NOMO-1 (cell line): ENCODE measurements around the gene MED14.

Experiments
- DNase-seq, 2 experiments: peaks; one replicate each; lab custom pipeline; 2025; ENCODE audit not compliant: unreplicated experiment in 2 of 2; lab: John Stamatoyannopoulos, UW

Gene MED14

DNA sequence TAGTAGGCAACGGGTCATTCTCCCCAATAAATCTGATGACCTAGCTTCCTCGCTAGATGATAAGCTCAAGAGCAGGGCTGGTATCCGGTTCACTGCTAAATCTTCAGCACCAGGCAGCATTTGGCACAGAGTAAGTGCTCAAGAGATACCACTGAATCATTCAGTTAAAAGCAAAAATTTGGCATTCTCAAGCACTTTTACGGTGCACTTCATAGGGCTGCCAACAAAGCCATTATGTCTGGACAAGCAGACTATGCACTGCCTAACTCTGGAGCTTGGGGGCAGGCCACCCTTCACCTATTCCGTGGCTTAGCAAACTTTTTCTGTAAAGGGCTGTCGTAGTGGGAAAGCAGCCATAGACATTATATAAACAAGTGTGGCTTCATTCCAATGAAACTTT lies 64.2 kb downstream of the MED14 start:
- DNase-seq = no peak

DNA sequence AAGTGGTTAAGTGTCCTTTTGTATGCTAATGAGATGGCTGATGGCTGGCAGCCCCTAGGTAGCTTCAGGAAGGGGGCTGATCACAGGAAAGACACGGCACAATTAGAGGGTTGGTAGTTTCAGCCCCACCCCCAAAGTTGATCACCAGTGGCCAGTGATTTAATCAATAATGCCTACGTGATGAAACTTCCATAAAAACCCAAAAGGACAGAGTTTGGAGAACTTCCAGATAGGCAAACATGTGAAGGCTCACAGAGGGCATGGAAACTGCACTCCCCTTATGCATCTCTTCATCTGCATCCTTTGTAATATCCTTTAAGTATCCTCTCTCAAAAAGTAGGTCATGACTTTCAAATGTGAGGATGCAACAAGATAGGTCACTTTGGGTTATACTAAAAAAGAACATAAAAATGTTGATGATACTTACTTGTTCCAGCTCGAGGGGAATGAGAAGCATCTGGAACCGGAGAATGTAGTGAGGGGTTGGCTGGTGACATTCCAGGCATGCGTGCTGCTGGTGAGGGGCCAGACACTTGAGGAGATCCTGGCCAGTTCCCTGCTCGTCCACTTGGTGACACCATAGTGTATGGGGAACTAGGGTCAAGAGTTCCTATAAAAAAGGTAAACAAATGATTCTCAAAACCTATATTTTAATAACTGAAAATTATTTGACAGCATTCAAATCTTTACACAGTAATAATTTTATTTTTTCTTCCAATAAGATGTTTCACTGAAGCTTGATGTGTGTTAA lies 71.3 kb downstream of the MED14 start:
- no peak for DNase-seq

DNA sequence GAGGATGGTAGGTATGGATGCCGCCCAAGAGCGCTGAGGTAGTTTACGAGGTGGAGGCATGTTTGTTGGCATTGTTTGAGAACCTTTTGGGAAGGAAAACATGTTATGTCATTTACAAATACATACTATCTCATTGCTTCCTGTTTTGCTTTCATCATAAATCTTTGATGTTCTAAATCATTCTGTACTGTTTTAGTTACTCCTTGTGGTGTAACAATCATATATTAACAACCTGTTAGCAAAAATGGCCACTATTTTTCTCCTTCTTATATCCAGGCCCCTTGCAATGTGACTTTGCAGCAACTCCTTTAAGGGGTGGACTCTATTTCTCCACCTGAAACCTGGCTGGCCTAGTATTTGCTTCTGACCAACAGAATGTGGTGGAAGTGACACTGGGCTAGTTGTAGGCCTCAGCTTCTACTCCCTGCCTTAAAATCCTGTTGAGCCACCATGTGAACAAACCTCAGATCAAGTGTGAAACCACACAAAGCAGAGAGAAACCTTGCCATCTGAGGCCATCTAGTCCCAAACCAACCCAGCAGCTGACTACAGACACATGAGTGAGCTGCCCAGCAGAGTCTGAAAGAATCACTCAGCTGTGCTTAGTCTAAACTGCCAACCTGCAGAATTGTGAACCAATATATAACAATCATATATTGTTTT lies 72.1 kb downstream of the MED14 start:
- DNase-seq = no peak

DNA sequence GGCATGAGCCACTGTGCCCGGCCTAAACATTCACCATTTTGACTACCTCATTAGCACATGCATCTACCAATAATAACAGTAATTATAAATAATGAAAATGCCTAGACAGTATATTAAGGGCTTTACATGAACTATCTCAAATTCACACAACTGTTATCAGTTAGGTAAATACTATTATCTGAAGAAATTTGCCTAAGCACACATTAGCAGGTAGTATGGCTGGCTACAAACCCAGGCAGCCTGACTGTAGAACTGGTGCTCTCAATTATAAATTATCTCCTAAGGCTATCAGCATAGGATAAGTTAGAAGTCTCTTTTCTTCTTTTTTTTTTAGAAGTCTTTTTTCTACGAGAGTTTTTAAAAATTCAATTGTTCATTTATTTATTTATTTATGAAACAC lies 73.9 kb downstream of the MED14 start:
- no peak for DNase-seq

DNA sequence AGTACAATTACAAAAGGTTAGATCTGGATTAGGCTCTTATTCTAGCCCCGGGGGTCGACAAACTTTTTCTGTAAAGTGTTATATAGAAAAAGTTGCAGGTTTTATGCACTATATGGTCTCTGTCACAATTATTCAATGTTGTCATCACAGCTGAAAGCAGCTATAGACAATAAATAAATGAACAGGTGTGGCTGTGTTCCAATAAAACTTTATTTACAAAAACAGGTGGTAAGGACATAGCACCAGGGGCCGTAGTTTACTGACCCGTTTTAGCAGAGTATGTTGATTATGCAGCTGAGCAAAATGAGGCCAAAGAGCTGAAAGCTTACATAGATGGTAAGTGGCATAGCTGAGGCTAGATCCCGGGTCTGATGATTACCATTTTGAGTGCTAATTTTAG lies 75.0 kb downstream of the MED14 start:
- no peak for DNase-seq

DNA sequence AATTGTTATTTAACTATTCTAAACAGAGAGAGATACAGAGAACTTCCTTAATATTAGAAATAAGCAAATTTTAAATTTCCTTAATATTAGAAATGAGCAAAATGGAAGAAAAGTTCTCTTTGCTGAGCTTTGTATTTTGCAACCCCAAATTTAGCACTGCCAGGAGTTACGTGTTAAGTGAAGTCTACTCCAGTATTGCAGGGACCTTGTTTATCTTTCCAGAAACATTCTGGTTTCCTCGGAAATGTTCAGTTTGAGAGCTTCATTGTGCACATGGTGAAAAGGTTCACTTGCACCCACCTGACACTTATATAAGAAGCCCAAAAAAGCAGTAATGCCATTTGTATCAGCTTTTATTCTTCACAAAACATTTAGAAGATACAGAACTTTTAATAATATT lies 81.8 kb downstream of the MED14 start:
- no peak for DNase-seq

DNA sequence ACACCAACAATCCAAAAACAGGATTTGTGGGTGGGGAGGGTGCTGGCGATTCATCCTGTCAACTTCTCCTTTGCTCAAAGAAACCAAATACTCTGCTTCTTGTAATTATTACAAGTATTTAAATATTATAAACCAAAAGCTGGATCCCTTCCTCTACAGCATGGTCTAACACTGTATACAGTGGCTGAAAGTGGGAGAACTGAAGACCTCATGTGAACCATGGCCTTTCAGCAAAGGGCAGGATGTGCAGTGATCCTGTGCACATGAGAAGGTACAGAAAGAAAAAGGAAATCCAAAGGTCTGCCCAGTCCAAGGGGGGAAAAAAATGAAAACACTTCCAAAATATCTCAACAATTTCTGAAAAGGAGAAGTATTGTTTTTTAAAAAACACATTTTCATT lies 82.7 kb downstream of the MED14 start:
- DNase-seq = no peak

DNA sequence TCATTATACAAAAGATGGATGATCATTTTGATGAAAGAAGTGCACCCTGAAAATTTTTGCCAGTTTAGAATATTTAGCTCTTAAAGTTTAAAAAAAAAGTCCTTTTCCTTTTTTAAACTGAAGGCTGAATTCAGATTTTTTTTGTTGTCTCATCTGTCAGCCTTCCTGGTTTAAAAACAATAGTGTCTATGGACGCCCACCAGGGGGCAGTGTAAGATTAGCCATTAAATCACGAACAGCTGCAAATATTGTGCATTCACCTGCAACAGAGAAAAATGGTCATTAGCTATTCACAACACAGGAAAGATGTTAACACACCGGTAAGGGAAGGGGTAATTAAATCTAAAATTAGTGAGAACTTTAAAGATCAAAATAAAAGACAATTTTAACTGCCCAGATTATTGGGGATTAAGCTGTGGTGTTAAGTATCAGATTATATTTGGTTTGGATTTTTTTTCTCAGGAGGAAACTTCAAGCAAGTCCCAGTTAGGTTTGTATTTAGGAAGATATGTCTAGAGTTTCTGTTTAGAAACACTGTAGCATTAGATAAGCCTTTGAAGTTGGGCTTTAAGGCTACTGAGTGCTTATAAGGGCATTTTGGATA lies 83.6 kb downstream of the MED14 start:
- DNase-seq = peak; percentile 46 to 59

DNA sequence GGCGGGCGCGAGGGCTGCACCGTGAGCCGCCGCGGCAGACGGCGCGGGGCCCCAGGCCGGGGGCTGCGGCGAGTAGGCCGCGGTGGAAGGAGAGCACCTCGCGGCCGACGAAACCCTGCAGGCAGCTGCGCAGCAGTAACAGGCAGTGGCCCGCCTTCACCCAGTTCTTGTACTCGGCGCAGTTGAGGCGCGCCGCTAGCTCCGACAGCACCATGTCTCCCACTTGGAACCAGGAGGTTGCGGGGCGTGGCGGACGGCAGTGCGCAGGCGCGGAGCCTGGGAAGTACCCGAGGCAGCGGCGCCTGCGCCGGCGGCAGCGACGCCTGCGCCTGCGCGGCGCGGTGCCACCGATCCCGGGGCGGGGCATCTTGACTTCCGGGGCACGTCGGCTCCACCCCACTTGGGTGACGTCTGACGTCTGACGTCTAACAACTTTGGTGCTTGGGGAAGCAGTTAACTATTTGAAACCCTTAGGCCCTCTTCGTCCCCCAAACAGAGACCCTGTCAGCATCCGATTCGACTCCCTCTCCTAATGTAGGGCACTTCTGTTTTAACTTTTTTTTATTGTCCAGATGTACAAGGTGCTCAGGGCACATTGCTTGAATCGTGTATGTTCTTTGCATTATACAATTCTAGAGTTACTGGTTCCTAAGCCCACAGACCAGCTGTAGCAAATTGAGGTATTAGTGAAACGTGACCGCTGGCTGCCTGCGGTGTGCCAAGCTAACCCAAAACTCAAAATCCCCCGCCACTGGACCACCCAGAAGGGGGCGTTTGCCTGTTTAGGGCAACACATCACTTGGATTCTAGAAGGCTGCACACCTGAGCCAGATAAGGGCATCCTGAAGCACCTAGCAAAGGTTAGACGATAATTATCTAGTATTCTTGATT lies 87.8 kb downstream of the MED14 start, which contains the start of gene CXorf38:
TSS of gene CXorf38 (minus strand) at position 255 of the 891 bp plus-strand sequence. CDS start at position 214, 41 bp downstream.
- DNase-seq = peak; percentile 89 to 93

DNA sequence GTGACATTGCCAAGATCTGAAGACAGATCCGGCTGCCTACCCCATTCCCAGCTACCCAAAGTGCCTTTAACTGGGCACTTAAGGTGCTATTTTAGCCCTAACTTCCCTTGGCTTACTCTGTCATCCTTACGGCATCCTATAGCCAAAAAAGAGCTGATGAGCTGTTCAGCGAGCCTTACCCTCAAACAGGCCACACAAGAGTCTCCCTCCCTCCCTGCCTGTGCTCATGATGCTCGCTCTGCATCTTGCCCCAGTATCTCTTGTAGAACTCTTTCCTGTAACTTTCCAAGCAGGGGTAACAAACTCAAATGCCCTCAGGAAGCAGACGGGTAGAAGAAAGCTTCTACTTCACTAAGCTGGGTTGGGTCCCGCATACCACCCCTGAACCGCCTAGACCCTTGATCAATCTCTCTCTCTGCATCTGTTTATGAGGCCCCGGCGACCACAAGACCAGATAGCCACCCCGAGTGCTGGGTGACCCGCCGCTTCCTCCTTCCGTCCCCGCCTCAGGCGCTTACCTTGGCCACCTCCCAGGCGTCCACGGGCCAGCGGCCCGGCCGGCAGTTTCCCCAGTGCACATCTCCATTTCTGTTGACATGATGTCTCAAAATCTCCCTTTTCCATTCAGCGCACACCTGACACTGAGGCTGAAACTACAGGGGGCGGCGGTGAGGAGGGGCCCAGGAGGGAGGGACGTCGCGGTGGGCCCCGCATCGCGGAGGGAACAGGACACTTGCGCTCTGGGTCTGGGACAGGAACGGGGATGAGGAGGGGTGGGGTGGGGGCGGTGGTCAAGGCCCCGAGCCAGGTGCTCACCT lies 88.6 kb downstream of the MED14 start:
- DNase-seq = peak; percentile 26 to 33

DNA sequence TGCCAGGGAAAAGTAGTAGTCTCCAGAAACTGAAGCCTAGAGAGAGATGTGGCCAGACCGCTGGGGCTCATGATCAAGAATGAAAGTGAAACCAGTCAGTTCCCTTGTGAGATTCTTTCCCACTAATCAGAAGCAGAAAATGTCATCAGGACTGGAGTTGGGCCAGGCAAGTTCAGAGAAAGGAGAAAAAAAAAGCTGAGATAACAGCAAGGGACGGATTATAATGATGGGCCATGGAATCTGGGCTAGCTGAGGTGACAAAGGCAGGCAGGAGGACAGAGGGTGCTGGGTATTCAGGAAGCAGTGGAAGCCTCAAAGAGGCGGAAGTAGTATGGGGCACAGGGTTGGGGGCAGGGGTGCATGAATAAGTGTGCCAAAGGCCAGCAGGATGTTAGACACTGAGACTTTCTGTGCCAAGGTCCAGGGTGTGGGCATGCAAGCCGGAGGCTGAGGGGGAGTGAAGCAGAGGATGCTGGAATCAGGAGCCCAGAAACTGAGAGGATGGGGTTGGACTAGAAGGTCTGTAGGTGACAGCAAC lies 90.5 kb downstream of the MED14 start:
- peak; percentile 77 to 80 for DNase-seq

DNA sequence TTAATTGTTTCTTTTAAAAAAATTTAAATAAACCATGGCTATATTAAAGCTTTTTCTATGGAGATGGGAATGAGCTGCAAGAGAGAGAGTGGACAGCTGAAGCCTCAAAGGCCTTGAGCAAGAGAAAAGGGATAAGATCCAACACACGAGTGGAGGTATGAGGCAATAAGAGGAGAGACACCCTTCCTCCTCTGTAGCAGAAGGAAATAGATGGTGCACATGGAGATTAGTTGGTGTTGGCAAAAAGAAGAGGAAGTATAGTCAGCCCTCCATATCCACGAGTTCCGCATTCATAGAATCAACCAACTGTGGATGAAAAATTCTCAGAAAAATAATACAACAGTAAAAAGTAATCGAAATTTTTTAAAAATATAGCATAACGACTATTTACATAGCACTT lies 91.2 kb downstream of the MED14 start:
- DNase-seq = peak; percentile 74 to 92

DNA sequence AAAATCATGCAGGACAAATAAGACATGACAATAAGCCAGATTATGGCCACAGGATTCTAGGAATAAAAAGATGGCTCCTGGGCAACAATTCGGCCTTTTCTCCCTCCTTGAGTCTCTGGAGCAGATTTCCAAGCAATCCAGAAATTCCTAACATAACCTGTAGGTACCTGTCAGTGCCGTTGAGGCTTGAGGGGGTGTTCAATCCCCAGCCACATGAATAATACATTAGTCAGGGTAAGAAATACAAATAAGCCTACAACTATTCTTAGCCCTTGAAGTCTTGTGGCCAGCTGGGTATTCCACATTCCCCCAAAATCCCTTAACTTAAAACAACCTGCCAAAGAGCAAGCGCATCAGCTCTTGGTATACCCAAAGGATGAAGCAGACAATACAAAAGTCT lies 97.7 kb downstream of the MED14 start:
- DNase-seq = no peak

DNA sequence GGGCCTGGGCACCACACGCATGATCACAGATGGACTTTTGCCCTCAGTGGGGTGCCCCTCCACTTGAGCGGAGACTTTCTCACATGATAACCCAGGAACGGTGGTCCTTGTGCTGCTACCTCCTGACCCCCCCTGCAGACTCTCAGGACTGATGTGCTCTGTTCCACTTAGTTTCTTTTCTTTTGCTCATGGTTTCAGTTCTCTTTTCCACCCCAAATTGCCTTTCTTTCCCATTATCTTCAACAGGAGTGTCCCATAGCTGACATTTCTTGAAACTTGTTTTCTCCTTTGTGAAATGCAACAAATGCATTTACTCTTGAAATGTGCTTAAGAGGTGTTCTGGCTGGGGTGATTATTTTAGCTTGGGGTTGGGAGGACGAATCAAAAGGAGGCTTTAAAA lies 103.1 kb downstream of the MED14 start:
- DNase-seq = peak in 1 of 2 experiments; percentile 8

DNA sequence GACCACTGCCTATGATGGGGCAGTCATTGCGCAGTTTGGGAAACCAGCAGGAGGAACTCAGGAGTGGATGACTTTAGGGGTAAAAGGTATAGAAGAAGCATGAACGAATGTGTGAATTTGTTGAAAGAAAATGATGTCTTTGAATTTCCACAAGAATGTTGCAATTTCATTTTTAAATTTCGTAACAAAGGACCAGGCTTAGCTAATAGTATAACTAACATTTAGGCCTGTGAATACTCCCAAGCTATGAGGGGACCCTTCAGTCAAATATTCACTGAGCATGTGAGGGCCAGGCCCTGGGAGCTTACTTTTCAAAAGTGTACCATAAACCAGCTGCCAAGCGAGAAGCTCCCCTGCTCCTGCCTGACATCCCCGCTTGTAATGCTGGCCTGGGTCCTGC lies 106.8 kb downstream of the MED14 start:
- DNase-seq = peak in 1 of 2 experiments; percentile 20

DNA sequence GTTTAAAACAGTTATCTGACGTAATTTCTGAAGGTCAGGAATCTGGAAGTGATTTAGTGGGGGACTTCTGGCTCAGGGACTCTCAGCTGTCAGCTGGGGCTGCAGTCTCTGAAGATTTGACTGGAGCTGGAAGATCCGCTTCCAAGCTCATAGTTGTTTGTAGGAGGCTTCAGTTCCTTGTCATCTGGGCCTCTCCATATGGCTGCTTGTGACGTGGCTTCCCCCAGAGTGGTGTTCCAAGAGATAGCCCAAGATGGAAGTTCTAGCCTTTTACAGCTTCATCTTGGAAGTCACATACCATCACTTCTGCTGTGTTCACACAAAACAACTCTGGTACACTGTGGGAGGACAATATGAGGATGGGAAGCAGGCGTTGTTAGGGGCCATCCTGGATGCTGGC lies 110.0 kb downstream of the MED14 start:
- no peak for DNase-seq

DNA sequence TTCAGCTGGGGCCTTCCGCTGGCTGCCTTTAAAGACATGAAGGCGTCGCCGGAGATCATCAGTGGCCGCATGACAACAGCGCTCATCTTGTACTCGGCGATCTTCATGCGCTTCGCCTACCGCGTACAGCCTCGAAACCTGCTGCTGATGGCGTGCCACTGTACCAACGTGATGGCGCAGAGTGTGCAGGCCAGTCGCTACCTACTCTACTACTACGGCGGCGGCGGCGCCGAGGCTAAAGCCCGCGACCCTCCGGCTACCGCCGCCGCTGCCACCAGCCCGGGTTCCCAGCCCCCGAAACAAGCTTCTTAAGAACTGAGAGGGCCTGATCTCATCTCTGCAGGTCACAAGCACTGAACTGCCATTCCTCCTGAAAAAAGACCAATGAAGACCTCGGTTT lies 111.7 kb downstream of the MED14 start:
- DNase-seq = no peak

DNA sequence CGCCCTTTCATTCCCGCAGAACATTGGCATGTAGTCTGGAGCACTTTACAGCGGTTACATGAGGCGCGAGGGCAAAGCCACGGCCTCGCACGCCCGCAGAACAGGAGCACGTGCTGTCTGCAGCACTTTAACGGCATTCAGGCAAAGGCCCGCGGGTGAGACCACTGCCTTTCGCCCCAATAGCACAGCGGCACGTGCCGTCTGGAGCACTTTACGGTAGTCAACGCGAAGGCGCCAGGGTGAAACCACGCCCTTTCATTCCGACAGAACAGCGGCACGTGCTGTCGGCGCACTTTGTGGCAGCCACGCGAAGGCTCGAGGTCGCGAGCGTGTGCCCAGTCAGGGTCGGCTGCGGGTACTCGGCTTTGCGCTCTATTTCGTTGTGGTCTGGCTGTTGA lies 112.2 kb downstream of the MED14 start, which contains the start of gene MPC1L:
TSS of gene MPC1L (plus strand) at position 290 of the 398 bp plus-strand sequence. CDS start 138 bp downstream, outside the sequence.
- DNase-seq = no peak

DNA sequence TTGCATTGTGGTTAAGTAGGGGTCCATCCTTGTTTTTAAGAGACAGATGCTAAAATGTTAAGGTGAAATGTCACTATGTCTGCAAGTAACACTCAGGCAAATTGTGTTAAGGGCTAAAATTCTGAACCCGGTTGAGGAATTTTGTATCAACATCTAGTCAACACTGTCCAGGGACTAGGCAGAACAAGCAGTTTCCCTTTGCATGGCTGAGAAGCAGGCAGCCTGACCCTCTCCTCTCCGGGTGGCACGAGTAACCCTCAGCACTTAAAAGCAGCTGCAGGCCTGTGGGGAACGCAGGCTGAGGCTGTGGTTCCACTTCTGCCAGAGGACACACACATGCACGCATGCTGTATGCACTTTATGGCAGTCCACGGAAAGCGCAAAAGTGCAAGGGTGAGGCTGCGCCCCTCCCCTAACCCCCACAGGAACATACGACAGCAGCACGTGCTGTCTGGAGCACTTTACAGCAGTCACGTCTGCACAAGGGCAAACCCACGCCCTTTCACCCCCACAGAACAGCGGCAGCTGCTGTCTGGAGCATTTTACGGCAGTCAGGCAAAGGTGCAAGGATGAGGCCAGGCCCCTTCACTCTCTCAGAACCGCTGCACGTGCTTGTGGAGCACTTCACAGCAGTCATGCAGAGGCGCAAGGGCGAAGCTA lies 112.7 kb downstream of the MED14 start:
- no peak for DNase-seq
